NCI-H446 treated with DMSO at 0.1 percent for 48 hours (cell line): ENCODE results near the gene SDCCAG8.

Experiments used
- DNase-seq: peaks from one replicate; lab custom pipeline; 2025; lab: John Stamatoyannopoulos, UW

Gene SDCCAG8

GRCh38 chr1:243501002-243501401 lies 245.2 kb downstream of the SDCCAG8 start:
- DNase-seq, result no peak

DNA sequence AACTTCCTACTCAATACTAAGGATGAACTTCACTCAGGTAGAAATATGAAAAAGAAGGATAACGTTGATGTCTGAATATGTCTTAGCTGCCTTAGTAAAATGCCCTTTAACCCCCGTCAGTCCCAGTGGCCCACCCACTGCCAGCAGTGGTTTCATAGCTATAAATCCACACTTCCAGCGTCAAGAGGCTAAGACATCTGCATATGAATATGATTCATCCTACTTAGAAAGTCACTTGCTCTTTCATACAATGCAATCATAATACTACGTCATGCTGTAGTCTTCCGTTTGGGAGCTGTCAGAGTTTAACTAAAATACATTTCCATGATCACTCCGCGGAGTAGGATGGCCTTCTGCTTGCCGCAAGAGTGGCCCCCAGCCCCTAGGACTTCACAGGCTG lies 247.3 kb downstream of the SDCCAG8 start:
- DNase-seq, result no peak

DNA sequence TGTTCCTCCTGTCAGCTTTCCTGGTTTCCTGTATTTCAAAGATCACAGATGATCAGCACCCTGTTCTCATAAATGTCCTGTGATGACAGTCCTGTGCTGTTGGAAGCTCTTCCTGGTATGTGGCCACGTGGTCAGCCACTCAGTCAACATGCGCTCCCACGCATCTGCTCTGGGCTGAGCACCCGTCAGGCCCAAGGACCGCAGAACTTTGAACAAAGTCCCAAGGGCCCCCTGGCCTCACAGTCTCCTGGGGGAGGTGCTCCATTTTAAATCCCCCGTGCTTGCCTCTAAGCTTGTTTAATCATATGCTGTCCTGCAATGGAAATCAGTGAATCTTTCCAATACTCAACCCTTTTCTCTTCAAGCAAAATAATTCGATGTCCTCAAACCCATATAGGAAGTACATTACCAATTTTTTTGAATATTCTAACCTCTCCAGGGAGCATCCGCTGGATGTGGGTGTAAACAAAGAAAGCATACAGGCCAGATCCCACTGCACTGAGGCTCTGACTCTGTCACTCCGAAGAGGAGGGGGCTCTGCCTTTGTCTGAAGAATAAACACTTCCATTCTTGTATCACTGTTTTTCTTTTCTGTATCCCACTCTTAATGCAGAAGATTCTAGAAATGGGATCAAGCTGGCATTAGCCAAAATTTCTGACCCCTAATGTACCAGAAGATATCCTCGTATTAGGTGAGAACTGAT lies 250.3 kb downstream of the SDCCAG8 start:
- no peak for DNase-seq

GRCh38 chr1:243507001-243507671 lies 251.3 kb downstream of the SDCCAG8 start:
- no peak for DNase-seq

GRCh38 chr1:243507672-243508302 lies 251.9 kb downstream of the SDCCAG8 start:
- no peak for DNase-seq

- DNase-seq, result no peak
These were observed 252.5 kb downstream of the SDCCAG8 start for GRCh38 chr1:243508303-243508713.

- DNase-seq, result no peak
These were observed 253.1 kb downstream of the SDCCAG8 start for GRCh38 chr1:243508943-243509342.

DNA sequence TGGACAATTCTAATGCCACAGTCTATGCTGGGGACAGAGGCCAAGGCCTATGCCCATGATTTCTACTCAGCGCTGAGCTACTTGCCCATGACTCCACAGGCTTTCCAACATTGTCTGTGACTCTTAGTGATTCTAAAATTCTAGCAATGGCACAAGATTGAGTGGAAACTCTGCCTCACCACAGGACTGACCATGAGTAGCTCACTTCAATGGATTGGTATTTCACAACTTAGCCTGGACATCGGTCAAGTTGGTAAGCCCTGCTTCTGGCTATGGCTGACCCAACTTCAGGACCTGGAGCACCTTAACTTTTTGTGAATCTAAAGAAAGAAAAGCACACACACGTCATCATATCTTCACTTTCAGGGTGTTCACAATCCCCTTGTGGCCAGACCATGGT lies 255.1 kb downstream of the SDCCAG8 start:
- DNase-seq, result no peak

DNA sequence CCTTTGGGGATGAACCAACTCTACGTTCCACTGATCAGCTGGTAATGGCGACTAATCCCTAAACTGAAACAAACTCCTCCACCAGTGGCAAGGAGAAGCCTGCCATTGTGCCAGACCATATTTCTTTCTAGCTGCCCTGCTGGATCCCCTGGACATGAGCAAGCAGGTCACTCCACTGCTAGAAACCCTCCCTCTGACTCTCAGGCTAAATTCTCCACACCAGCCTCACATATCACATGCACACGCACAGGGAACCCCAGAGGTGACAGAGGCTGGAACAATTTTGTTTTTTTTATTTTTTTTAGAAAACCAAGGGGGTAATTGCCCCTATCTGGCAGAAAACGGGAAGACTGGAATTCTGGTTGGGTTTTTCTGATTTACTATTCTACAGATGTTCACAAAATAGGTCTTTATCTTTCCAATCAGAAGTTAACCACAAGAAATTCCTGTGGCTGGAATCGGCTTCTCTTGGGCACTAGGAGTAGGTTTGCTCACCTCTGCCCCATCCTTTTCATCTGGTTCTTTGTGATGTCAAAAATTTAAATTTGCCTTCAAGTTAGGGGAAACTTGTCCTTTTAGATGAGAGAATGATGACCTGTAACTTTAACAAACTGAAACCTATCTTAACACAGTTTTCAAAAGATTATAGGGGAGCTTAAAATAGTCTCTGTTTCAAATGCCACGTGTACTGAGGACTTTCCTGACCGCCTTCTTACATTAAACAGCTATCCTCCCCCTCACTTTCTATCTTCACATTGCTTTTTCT lies 258.1 kb downstream of the SDCCAG8 start:
- DNase-seq, result no peak

DNA sequence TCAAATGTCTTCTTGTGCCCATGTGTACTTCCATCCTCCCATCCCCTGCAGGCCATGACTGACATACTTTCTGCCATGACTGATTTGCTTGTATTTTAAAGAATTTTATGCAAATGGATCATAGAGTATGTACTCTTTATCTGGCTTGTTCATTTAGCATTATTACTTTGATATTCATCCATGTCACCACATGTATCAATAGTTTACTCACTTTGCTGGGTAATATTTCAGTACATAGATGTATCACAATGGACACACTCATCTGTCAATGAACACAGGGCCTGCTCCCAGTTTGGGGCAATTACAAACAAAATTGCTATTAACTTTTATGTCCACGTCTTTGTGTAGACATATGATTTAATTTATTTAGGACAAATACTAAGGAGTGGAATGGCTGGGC lies 259.1 kb downstream of the SDCCAG8 start:
- DNase-seq, result no peak

GRCh38 chr1:243520831-243521230 lies 265.0 kb downstream of the SDCCAG8 start:
- DNase-seq, result no peak

- DNase-seq, result no peak
These were observed 267.9 kb downstream of the SDCCAG8 start for GRCh38 chr1:243523766-243524165.

DNA sequence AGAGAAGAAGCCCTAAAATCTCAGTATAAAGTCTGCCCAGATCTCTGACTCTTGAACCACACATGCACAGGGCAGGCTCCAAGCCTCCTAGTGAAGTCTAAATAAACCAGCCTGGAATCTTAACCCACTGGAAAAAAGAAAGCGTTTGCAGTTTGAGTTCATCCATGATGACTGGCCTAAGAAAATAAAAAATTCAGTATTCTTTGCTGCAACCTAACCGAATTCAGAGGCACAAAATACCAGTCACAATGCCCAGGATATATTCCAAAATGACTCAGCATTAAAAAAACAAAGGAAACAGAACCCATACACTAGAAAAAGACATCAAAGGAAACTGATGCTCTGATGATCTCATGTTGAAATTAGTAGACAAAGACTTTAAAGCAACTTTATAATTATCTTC lies 269.2 kb downstream of the SDCCAG8 start:
- no peak for DNase-seq

GRCh38 chr1:243526180-243526579 lies 270.3 kb downstream of the SDCCAG8 start:
- no peak for DNase-seq

- DNase-seq, result no peak
These were observed 272.7 kb downstream of the SDCCAG8 start for GRCh38 chr1:243528459-243529121.

- no peak for DNase-seq
These were observed 273.7 kb downstream of the SDCCAG8 start for GRCh38 chr1:243529512-243529911.

DNA sequence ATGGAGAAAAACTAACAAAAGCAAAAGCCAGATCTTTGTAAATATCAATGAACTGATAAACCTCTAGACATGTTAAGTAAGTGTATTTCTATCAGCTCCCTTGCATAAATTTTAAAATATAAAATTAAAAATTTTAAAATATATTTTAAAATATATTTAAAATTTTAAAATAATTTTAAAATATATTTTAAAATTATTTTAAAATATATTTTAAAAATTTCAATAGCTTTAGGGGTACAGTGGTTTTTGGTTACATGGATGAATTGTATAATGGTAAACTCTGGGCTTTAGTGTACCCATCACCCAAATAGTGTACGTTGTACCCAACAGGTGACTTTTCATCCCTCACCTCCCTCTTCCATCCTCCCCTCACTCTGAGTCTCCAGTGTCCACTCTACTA lies 279.2 kb downstream of the SDCCAG8 start:
- DNase-seq, result no peak

GRCh38 chr1:243539636-243540035 lies 283.8 kb downstream of the SDCCAG8 start:
- DNase-seq, result no peak

DNA sequence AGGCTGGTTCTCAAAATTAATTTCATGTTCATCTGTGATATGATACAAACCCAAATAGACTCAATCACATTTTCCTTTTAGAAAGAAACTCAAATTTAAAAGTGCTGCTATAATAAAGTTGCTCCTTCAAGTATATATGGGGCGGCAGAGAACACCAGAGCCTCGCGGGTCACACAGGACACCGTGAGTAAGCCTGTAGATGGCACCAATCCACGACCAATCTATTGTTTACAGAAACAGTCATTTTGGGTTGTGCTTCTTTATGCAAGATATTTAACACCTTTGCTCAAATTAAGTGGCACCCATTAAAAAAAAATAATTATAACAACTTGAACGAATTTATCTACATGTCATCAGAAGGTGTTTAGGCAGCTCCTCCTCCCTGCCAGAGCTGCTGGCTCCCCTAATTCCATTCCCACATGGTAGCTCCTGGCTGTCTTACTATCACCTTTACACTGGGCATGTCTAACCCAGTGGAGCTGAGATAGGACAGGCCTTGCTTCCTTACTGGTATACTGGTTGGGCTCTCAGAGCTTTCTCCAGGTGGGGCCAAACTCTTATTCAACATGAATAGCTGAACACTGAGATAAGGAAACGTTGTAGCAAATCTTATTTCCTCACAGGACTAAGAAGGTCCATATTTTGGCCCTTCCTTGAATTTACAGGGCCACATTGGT lies 287.0 kb downstream of the SDCCAG8 start:
- no peak for DNase-seq

DNA sequence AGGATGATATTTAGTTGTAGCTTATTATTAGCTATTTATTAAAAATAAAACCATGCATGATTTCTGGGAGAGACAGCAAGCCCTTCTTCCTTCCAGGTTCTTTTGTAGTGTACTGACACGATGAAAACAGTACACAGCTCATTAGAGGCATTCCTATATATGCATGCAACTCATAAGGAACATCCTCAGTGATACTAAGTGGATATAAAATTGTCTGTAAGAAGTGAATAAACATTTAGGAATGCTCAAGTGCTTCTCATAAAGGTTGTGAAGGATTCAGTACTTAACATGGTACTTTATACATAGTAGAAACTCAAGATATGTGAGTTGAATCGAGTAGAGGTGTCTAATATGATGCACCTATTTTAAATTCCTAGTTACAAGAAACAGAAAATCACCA lies 287.7 kb downstream of the SDCCAG8 start:
- DNase-seq, result no peak

GRCh38 chr1:243546457-243546856 lies 290.6 kb downstream of the SDCCAG8 start:
- no peak for DNase-seq
